Activated T-helper 1 cell treated with Interleukin-2 at 50 U/mL for 16 hours (primary cell): ENCODE data around the gene SHROOM3.

Experiments
- DNase-seq: peaks from one replicate; pipeline ENCODE4 v3.0.0-alpha.2; 2020; ENCODE audit warnings: low read depth

The SHROOM3 gene

GRCh38 chr4:76751612-76752343 lies 316.7 kb downstream of the SHROOM3 start:
- DNase-seq, result no peak

- no peak for DNase-seq
Measured at GRCh38 chr4:76752861-76753501, 318.0 kb downstream of the SHROOM3 start.

- no peak for DNase-seq
Measured at GRCh38 chr4:76753814-76754213, 318.8 kb downstream of the SHROOM3 start.

GRCh38 chr4:76754439-76754838 lies 319.4 kb downstream of the SHROOM3 start:
- DNase-seq, result no peak

GRCh38 chr4:76755756-76756155 lies 320.7 kb downstream of the SHROOM3 start:
- DNase-seq, result no peak

GRCh38 chr4:76756416-76756815 lies 321.4 kb downstream of the SHROOM3 start:
- DNase-seq, result no peak

GRCh38 chr4:76757418-76757939 lies 322.4 kb downstream of the SHROOM3 start:
- DNase-seq, result no peak

GRCh38 chr4:76758290-76758882 lies 323.4 kb downstream of the SHROOM3 start:
- DNase-seq, result no peak

GRCh38 chr4:76758996-76759395 lies 324.0 kb downstream of the SHROOM3 start:
- no peak for DNase-seq

- no peak for DNase-seq
Measured at GRCh38 chr4:76760193-76760592, 325.2 kb downstream of the SHROOM3 start.

GRCh38 chr4:76762137-76763130 lies 327.4 kb downstream of the SHROOM3 start:
- DNase-seq, result no peak

- no peak for DNase-seq
Measured at GRCh38 chr4:76764251-76764650, 329.2 kb downstream of the SHROOM3 start.

- DNase-seq, result no peak
Measured at GRCh38 chr4:76765473-76766183, 330.6 kb downstream of the SHROOM3 start.

- DNase-seq, result no peak
Measured at GRCh38 chr4:76767983-76768382, 333.0 kb downstream of the SHROOM3 start.

GRCh38 chr4:76772498-76773106 lies 337.6 kb downstream of the SHROOM3 start:
- DNase-seq, result no peak

- DNase-seq, result no peak
Measured at GRCh38 chr4:76773766-76774165, 338.7 kb downstream of the SHROOM3 start.

- DNase-seq, result no peak
Measured at GRCh38 chr4:76779740-76780459, 344.9 kb downstream of the SHROOM3 start.

GRCh38 chr4:76780781-76781697 lies 346.0 kb downstream of the SHROOM3 start:
- no peak for DNase-seq
